Measurements from ENCODE around the gene SLC10A1.
"Not testable (repeated sequence)": the region's sequence is repeated elsewhere in the genome, so short reads cannot be mapped to it uniquely, and the experiment has no call there.

Gene SLC10A1

DNA sequence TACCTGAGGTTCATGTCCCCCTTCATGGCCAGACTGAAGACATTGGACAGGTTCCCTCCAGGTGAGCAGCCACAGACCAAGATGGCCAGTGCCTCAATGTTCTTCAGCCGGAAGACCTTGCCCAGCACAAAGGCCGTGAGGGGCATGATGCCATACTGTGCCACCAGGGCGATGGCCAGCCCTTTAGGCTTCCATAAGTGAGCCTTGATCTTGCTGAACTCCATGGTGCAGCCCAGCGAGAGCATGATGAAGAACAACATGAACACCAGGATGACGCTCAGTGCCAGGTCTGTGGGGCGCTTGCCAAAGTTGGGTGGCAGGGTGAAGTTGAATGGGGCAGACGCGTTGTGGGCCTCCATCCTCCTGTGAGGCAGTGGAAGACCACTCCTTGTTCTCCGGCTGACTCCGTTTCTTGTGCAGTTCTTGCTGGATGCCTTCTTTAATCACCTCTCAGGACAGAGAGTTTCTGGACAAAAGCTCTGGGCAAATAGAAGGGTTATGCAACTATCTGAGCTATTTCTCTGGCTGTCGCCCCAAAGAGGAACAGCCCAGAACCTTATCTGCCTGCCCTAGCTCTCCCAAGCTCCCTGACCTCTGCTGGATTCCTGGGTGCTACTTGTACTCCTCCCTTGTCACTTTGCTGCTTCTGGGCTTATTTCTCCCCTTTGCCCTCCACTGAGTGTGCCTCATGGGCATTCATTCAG lies at the start of gene SLC10A1:
TSS of gene SLC10A1 (minus strand) at position 445 of the 704 bp plus-strand sequence. CDS start at position 359, 86 bp downstream.
- no peak for DNase-seq (ENCODE audit: low read depth)

DNA sequence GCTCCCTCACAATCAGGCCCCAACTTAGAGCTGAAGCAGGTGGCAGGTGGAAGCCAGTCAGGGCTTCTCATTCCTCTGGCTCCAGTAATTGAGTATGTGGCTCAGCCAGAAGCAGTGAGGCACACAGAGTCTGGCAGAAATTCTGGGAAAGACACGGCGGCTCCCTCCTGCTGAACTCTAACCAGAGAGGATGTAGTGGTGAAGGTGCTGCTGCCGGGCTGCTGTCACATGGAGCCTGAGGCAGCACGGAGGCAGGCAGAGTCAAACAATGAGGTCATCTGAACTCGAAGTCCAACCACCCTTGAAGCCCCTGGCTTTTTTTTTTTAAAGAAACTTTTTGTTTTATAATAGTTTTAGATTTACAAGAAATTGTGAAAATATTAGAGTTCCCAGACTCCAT lies 48.7 kb upstream of the SLC10A1 start:
- no peak for DNase-seq (ENCODE audit: low read depth)

DNA sequence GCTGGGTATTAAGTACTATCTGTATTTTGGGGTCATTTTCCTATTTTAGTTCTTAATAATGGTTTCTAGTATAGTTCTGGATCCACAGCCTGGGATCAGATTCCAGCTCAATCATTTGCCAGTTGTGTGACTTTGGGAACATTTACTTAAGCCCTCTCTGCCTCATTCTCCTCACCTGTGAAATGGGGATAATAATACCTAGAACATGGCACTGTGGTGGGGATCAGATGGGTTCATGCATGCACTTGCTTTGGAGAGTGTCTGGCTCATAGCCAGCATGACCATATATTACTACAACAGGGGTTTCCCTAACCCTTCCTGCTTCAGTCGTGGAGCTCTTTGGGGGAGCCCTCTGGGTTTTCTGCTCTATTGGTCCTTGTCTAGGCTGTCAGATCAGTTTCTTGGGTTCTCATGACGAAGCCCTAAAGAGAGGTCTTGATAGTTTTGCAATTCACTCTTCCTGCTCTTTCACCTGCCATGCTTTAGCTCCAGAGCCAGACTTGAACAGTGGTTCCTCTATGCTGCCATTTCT lies 48.1 kb upstream of the SLC10A1 start:
- no peak for DNase-seq (ENCODE audit: low read depth)

DNA sequence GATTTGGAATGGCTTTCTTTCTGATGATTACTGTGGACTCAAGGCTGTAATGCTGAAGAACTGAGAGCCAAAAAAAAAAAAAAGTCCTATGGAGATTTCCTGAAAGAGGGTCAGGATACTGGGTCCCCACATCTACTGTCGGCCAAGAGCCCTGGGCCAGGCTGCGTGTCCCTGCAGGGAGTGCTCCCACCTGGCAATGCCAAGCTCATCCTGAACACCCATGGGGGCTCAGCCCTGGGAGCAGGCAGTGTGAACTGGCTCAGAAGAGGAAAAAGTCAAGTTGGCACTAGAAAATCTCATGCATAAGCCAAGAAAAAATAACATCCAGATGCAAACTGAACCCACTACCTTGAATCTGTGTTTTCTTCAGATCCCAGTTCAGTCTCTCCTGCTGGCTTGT lies 47.1 kb upstream of the SLC10A1 start:
- no peak for DNase-seq (ENCODE audit: low read depth)

DNA sequence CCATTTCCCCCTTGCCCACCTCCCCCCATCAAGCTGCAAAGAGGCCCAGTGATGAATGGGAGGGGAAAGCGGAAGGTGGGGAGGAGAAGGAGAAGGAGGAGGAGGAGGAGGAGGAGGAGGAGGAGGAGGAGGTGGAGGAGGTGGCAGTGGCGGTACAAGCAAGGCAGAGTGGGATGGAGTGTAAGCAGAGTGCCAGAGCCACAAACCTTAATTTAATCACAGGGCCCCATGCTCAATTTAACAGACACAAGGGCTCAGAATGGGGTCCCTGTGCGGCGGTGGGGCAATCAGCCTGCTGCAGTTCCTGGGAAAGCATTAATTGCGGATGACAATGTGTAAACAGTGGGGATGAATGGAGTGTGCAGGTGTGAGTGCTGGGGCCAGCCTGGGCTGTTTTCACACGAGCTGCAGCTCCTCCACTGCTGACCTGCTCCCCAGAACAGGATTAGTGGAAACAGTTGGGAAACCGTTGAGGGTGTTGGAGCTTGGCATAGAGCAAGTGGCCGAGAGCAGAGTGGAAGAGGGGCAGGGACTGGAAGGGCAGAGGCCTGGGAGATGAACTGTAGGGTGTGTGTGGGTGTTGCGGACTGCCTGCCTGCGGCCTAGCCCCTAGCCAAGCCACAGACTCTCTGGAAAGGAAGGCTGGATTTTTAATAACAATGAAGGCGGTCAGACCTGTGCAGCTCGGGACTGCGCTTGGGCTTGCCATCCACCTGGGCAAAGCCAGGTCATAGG lies 45.8 kb upstream of the SLC10A1 start:
- no peak for DNase-seq (ENCODE audit: low read depth)

DNA sequence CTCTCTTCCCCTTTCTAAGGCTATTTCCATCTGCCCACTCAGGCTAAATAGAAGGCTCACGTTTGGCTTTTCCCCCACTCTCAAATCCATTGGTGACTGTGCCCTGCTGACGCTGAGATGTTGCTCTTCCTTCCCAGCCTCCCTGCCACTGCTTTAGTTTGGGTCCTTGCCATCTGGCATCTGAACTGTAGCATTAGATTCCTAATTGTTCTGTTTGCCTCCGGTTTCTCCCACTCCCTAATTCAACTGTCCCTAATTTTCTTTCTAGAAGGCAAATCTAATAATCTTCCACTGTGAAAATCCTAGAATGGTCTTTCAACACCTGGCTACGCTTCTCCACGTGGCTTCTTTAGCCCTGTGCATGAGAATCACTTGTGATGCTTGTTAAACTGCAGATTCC lies 44.6 kb upstream of the SLC10A1 start:
- no peak for DNase-seq (ENCODE audit: low read depth)

DNA sequence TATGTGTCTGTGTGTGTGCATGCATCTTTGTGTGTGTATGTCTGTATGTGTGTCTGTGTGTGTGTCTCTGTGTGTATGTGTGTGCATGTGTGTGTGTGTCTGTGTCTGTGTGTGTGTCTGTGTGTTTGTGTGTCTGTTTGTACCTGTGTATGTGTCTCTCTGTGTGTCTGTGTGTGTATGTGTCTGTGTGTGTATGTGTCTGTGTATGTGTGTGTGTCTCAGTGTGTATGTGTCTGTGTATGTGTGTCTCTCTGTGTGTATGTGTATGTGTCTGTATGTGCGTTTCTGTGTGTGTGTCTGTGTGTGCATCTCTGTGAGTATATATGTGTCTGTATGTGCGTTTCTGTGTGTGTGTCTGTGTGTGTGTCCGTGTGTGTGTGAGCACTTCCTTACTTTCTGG lies 42.6 kb upstream of the SLC10A1 start:
- no peak for DNase-seq (ENCODE audit: low read depth)

DNA sequence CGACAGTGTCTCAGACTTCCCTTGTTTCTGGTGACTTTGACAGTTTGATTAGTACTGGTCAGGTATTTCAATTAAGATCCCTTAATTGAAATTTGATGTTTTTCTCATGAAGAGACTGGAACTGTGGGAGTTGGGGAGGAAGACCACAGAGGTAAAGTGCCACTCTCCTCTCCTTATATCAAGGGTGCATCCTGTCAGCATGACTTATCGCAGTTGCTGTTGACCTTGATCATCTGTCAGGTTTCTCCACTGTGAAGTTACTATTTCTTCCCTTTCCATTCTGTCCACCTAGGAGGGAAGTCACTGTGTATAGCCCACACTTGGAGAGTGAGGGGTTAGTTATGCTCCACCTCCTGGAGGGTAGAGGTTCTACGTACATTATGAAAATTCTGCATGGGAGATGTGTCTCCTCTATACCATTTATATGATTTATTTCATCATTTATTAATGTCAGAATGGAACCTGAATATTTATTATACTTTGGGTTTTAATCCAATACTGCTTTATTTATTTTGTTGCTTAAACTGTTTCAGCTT lies 41.9 kb upstream of the SLC10A1 start:
- no peak for DNase-seq (ENCODE audit: low read depth)

DNA sequence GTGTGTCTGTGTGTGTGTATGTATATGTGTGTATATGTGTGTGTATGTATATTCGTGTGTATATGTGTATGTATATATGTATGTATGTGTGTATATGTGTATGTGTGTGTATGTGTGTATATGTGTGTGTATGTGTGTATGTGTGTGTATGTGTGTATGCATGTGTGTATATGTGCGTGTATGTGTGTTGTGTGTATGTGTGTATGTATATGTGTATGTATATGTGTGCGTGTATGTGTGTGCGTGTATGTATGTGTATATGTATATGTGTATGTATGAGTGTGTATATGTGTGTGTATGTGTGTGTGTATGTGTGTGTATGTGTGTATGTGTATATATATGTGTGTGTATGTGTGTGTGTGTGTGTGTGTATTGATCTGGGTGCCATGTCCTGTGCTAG lies 31.8 kb upstream of the SLC10A1 start:
- no peak for DNase-seq (ENCODE audit: low read depth)

DNA sequence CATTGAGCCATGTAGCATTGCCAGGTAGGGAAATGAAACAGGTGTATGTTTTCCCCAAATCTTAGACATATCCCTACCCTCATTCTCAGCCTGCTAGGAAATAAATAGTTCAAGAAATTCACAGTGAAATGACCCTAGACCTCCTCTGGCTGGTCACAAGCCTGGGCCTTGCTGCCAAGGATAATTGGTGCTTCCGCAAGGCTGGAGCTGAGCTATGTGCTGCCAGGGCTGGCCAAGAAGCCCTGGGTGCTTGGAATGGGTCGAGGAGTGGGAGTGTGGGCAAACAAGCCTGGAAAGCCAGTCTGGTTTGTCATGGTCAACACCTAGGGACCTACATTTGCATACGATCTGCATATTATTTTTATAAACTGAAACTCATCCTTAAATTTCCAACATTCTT lies 31.3 kb upstream of the SLC10A1 start:
- no peak for DNase-seq (ENCODE audit: low read depth)

DNA sequence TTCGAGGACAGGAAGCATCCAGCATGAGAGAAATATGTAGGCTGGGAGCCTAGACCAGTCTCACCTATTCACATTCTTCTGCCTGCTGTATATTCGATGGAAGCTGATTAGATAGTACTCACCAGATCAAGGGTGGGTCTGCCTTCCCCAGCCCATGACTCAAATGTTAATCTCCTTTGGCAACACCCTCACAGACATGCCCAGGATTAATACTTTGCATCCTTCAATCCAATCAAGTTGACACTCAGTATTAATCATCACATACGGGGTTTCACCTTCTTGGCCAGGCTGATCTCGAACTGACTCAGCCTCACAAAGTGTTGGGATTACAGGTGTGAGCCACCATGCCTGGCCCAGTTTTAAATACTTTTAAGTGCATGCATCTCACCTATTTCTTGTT lies 30.5 kb upstream of the SLC10A1 start:
- DNase-seq (ENCODE audit: low read depth), result no peak

DNA sequence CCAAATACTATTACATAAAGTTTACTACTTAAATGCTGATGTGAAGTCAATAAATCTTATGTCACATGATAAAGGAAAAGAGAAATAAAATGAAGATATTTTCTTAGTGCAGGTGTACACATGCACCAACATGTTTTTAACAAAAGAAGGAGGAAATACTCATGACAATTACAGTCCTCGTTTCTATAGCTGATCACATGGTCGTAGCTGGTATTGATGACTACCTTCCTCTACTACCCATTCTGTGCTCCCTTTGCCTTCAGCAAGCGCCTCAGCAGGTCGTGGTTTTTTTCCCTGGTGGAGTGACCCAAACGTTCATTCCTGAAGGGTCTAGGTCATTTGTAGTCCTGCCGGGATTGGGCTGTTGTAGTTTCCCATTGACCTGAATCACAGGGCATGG lies 25.4 kb upstream of the SLC10A1 start:
- DNase-seq (ENCODE audit: low read depth), result no peak

DNA sequence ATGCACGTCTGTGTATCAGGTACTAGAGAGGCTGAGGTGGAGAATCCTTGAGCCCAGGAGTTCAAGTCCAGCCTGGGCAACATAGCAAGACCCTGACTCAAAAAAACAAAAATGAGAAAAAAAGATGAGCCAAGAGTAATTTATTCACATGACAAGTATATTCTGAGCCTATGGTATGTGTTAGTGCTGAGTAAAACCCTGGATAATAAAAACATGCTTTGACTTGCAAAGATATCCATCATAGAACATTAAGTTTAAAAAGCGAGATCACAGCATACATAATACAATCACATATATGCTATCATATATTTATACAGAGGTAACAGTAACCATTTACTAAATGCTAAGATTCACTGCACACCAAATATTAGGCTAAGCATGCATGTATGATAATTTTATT lies 23.9 kb upstream of the SLC10A1 start:
- no peak for DNase-seq (ENCODE audit: low read depth)

DNA sequence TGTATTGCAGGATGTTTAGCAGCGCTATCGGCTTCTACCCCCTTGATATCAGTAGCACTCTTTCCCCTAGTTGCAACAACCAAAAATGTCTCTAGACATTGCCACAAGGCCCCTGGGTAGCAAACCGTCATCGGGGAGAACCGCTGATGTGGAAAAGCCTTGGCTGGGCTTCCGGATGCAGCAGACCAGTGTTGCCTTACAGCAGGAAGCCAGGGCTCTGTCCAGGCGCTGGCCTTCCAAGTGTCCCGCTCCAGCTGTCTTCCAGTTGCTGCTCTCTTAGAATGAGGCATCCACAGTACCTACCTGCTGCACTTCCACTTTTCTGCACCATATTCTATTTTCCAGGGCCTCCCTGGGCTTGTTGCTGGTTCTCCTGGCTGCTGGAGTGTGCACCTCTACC lies 22.6 kb upstream of the SLC10A1 start:
- DNase-seq (ENCODE audit: low read depth), result no peak

DNA sequence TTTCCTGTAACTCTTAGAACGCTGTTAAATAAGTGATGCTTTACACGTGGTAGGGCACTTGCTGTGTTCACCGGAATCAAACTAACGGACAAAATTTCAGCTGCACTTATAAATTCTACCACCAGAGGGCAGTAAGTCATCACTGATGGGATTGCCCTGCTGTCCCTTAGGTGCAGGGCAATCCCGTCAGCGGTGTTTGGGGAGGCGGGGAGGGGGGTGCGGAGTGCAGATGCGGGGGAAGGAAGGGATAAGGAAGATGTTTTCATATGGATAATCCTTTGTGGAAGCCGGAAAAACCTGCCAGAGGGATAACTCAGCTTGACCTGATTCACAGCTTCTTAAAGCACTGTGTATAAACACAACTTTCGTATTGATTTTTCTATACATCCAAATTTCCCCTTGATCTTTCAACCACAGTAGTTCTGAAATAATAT lies 21.7 kb upstream of the SLC10A1 start:
- DNase-seq (ENCODE audit: low read depth), result peak; percentile 44

DNA sequence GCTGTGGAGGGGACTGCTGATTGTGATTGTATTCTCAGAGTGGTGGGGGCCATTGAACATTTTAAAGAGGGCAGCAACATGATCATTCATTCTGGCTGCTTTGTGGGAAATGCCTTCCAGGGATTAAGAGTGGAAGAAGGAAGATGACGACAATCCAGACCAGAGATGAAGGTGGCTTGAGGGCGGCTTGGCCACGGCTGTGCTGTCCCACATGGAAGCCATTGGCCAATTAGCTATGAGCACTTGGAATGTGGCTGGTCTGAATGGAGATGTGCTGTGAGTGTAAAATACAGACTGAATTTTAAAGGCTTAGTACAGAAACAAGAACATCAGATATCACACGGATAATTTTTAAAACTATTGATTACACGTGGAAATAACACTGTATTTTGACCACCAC lies 19.2 kb upstream of the SLC10A1 start:
- no peak for DNase-seq (ENCODE audit: low read depth)

DNA sequence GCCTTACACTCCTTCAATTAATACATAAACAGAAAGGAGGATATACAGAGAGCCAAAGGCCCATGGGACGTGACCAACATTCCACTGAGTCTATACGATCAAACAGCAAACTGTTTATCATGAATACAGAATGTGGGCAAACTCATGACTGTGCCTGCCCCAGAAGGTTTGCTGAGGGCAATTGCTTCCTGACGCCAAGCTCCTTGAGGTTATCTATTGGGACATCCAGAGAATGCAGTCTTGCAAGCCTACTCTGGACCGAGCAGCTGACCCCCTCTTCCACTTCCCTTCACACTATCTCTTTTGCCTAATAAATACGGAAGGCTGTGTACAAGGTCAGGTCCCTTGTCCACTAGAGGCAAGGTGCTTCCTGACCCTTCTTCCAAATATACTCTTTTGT lies 18.5 kb upstream of the SLC10A1 start:
- DNase-seq (ENCODE audit: low read depth), result no peak

DNA sequence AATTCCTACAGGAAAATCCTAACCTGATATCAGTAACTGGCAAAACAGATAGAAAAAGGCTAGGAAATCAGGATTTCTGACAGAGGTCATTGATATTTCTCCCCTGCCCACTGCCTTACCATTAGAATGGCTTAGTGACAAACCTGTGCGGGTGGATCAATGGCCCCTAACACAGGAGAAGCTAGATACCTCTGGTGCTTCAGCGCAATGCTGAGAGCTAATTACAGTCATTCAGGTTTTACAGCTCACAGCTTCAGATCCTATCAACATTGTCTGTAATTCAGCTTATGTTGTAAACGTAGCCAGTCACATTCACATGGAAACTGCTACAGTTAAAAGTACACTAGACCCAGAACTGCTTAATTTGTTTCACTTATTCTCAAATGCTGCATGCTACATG lies 17.4 kb upstream of the SLC10A1 start:
- no peak for DNase-seq (ENCODE audit: low read depth)

DNA sequence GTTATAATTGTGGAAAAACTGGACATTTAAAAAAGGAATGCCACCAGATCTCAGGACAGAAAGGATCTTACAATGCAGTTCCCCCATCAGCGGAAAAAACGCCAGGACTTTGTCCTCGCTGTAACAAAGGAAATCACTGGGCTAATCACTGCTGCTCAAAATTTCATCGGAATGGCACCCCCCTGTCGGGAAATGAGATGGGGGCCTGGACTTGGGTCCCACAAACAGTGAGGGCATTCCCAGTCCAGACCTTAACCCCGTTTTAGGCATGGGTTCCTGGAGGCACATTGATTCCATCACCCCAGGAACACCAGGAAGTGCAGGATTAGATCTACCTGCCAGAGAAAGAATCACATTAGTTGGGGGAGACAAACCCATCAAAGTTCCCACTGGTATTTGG lies 16.3 kb upstream of the SLC10A1 start:
- not testable (repeated sequence) for DNase-seq (ENCODE audit: low read depth)

DNA sequence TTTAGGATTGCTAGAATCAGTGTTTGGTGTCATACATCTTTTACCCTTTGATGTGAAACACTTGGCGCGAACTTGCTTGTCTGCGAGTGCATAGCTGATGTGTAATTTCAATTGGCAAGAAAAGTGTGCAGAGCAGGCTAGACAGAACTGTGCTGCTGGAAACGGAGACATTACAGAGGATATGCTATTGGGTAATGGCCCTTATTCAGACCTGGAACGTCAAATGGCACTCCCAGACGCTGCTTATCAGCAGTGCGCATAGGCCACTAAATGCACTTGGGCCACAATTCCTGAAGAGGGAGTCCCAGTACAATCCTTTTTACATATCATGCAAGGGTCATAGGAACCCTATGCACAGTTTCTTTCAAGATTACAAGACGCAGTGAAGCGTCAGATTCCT lies 15.7 kb upstream of the SLC10A1 start:
- no peak for DNase-seq (ENCODE audit: low read depth)

DNA sequence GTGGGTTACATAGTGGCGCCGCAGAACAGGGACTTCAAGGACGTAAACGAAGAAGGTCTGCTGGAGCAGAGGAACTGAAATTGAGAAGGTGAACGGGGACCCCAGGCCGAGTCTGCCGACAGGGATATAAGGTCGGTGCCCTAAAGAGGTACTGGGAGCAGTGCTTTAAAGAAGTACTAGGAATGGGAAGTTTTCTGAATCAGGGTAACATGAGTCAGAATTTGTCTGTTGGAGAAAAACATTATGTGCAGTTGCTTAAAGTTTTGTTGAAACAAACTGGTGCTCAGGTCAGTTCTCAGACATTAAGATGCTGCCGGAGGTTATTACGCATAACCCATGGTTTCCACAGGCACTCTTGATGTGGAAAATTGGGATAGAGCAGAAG lies 14.8 kb upstream of the SLC10A1 start:
- DNase-seq (ENCODE audit: low read depth), result no peak

DNA sequence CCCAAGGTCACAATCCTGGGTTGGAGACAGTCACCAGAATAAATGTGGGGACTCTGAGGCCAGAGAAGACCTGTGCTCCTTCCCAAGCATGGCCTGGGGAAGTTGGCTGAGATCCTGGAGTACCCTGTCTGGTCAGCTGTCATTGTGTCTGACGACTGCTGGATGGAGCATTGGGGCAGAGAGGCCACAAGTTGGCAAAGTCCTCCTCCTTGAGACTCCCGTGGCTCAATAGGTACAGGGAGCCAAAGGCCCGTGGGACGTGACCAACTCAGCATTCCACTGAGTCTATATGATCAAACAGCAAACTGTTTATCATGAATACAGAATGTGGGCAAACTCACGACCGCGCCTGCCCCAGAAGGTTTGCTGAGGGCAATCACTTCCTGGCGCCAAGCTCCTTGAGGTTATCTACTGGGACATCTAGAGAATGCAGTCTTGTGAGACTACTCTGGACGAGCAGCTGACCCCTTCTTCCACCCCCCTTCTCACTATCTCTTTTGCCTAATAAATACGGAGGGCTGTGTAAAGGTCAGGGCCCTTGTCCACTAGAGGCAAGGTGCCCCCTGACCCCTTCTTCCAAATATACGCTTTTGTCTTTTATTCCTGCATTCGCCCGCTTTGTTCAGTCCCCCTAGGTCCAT lies 14.3 kb upstream of the SLC10A1 start:
- no peak for DNase-seq (ENCODE audit: low read depth)
